NB4 (cell line): ENCODE measurements around the gene NAIF1.

ENCODE experiments used
- CTCF ChIP-seq: IDR thresholded peaks from one replicate; pipeline ENCODE4 v1.5.1; 2012; ENCODE audit warnings: low read depth, low read length
- MAX ChIP-seq: IDR thresholded peaks from 2 replicates; pipeline ENCODE4 v1.6.1; 2011; ENCODE audit warnings: low read depth, low read length
- MYC ChIP-seq: IDR thresholded peaks from 2 replicates; pipeline ENCODE4 v1.6.1; 2011; ENCODE audit warnings: low read depth, low read length
- POLR2A ChIP-seq: IDR thresholded peaks from 2 replicates; pipeline ENCODE4 v1.6.1; 2011; ENCODE audit warnings: mild to moderate bottlenecking; ENCODE audit not compliant: insufficient read length; ENCODE audit errors: extremely low read depth

GRCh38 chr9:128101231-128101661, 34.1 kb upstream of the NAIF1 start:
- TF ChIP-seq MAX, result no peak
- TF ChIP-seq CTCF, result no peak
- TF ChIP-seq POLR2A, result no peak
- TF ChIP-seq MYC, result no peak
